ENCODE data around the gene ZNF384. TPM values are rescaled to one million over a fixed set of nuclear protein-coding genes. Genes with fewer than 3 reads are reported as not detected.

The ZNF384 gene
- total and polyA plus RNA-seq, 9 donors = 22.1 to 64.9 (median 58.2) TPM

GRCh38 chr12:6643569-6644256 is 45.5 kb downstream of the ZNF384 start:
- H3K4me1 ChIP-seq (ENCODE audit: insufficient read depth) = no peaks in the 10 kb centered on the region
- no peak overlapping the region for H3K27ac ChIP-seq
- no peak overlapping the region for H3K4me3 ChIP-seq
- no peaks in the 10 kb centered on the region for H3K36me3 ChIP-seq
- DNase-seq = no peak
- no peak for TF ChIP-seq EP300 (IDR thresholded peaks at IDR 0.05)
- no peaks in the 10 kb centered on the region for H3K27me3 ChIP-seq
- H3K9me3 ChIP-seq = no peaks in the 10 kb centered on the region
- intact Hi-C loops (cut with DNase I) = loop anchor here in 2 of 4 donors (10.0 kb wide), 2 partner anchors 61 to 79 kb away; partner anchors contain the start of genes NOP2 (in 1 of the 2) and PIANP (in 1 of the 2)
- WGBS, 3 donors = 85 to 88% (median 87%) methylated on average over 6 of the region's 6 CpGs

- no peak overlapping the region for H3K27ac ChIP-seq
- no peak for TF ChIP-seq EP300 (IDR thresholded peaks at IDR 0.05)
- TF ChIP-seq CTCF (IDR thresholded peaks at IDR 0.05) = no peak
- no peak for TF ChIP-seq POLR2A (IDR thresholded peaks at IDR 0.05)
- H3K27me3 ChIP-seq = no peaks in the 10 kb centered on the region
- WGBS, 3 donors = 35 to 45% (median 41%) methylated on average over 4 of the region's 4 CpGs
- no peak overlapping the region for H3K4me3 ChIP-seq
- H3K4me1 ChIP-seq (ENCODE audit: insufficient read depth) = no peaks in the 10 kb centered on the region
- no peaks in the 10 kb centered on the region for H3K36me3 ChIP-seq
- DNase-seq = no peak
- intact Hi-C loops (cut with DNase I) = loop anchor here in 2 of 4 donors (10.0 kb wide), 2 partner anchors 64 to 76 kb away; partner anchors contain the start of genes NOP2 (in 1 of the 2) and PIANP (in 1 of the 2)
- H3K9me3 ChIP-seq = no peaks in the 10 kb centered on the region
Measured at GRCh38 chr12:6641131-6641530, 48.0 kb downstream of the ZNF384 start.

- WGBS, 3 donors = 87 to 98% (median 92%) methylated on average over 4 of the region's 4 CpGs
- no peaks in the 10 kb centered on the region for H3K4me1 ChIP-seq (ENCODE audit: insufficient read depth)
- TF ChIP-seq POLR2A (IDR thresholded peaks at IDR 0.05) (no peak), EP300 (IDR thresholded peaks at IDR 0.05) (no peak), CTCF (IDR thresholded peaks at IDR 0.05) (no peak)
- no peaks in the 10 kb centered on the region for H3K27me3 ChIP-seq
- H3K27ac ChIP-seq = no peak overlapping the region
- no peak overlapping the region for H3K4me3 ChIP-seq
- no peaks in the 10 kb centered on the region for H3K36me3 ChIP-seq
- no peak for DNase-seq
- intact Hi-C loops (cut with DNase I) = loop anchor here in 2 of 4 donors (10.0 kb wide), 2 partner anchors 64 to 76 kb away; partner anchors contain the start of genes NOP2 (in 1 of the 2) and PIANP (in 1 of the 2)
- no peaks in the 10 kb centered on the region for H3K9me3 ChIP-seq
Measured at GRCh38 chr12:6640497-6640896, 48.7 kb downstream of the ZNF384 start.

- WGBS, 3 donors = 65 to 76% (median 76%) methylated on average over 11 of the region's 11 CpGs
- Histone ChIP-seq H3K4me1 (ENCODE audit: insufficient read depth) (no peaks in the 10 kb centered on the region), H3K36me3 (no peaks in the 10 kb centered on the region), H3K4me3 (no peak overlapping the region), H3K27ac (no peak overlapping the region), H3K27me3 (no peaks in the 10 kb centered on the region), H3K9me3 (no peaks in the 10 kb centered on the region)
- TF ChIP-seq EP300 (IDR thresholded peaks at IDR 0.05) (no peak), POLR2A (IDR thresholded peaks at IDR 0.05) (no peak), CTCF (IDR thresholded peaks at IDR 0.05) (no peak)
- no peak for DNase-seq
- intact Hi-C loops (cut with DNase I) = no loop called here
Measured at GRCh38 chr12:6639151-6639801, 49.9 kb downstream of the ZNF384 start.

- Histone ChIP-seq H3K4me1 (ENCODE audit: insufficient read depth) (no peaks in the 10 kb centered on the region), H3K27me3 (no peaks in the 10 kb centered on the region), H3K27ac (no peak overlapping the region), H3K4me3 (no peak overlapping the region), H3K9me3 (no peaks in the 10 kb centered on the region), H3K36me3 (no peaks in the 10 kb centered on the region)
- no peak for DNase-seq
- intact Hi-C loops (cut with DNase I) = no loop called here
- 76 to 81% (median 79%) methylated on average over 9 of the region's 9 CpGs for WGBS, 3 donors
- TF ChIP-seq EP300 (IDR thresholded peaks at IDR 0.05) (no peak), CTCF (IDR thresholded peaks at IDR 0.05) (no peak), POLR2A (IDR thresholded peaks at IDR 0.05) (no peak)
Measured at GRCh38 chr12:6638305-6638704, 50.9 kb downstream of the ZNF384 start.

Data from ovary (tissue), 9 donors.